Measurements from ENCODE around the gene HOMER2. TPM values are rescaled to one million over a fixed set of nuclear protein-coding genes. Genes with fewer than 3 reads are reported as not detected.
A peak's percentile ranks its signal among the peaks of the same experiment; 100 is the strongest.

The HOMER2 gene
- total and polyA plus RNA-seq, 2 of the 13 experiments (the other 11 are each of a cell fraction or from before 2014, with no cell fraction given): 12.9 to 14.1 TPM

DNA sequence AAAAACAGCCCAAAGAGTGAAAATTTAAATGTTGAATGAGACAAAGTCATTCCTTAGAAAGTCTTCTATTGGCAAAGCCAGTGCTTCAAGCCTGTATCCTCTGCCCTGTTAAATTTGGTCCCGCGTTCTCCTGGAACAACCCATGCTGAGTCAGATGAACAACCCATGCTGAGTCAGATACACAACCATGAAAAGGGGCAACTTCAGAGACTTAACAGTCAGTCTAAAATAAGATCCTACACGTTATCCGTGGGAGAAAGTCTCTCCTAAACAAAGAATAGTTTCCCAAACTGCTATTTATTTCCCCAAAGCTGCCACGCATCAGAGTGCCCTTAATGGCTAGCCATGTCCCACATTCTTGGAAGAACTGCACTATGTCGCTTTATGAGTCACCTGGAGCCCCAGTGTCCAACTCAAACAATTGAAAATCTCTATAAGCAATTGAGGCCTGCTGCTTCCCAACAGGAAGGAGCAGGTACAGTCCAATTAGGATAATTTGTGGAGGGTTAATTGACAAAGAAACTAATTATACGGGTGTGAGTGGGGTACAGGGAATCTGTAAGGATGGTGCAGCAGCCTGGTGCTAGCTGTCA is 77.0 kb downstream of the HOMER2 start:
- CTCF ChIA-PET (ENCODE audit: low intra/inter-chr PET ratio, low total read pairs): no interaction called here
- 71% methylated on average over 7 of the region's 7 CpGs for WGBS (ENCODE audit: low lambda C conversion rate)
- POLR2A ChIA-PET: no interaction called here

More for the DNA sequence above, 77.0 kb downstream of the HOMER2 start:
- Histone ChIP-seq H3K4me2 (ENCODE audit: low read depth, low read length) (no peak overlapping the region), H3K9me3 (ENCODE audit: low read length) (no peaks in the 10 kb centered on the region), H3K36me3 (replicated peaks in 1 of 2; ENCODE audit: control insufficient read depth in 1 of 2, insufficient read depth in 2 of 2, low read length in 2 of 2) (no peaks in the 10 kb centered on the region), H3K4me3 (replicated peaks in 1 of 3; ENCODE audit: insufficient read depth in 1 of 3, low read depth in 2 of 3, low read length in 3 of 3) (no peak overlapping the region), H3K4me1 (ENCODE audit: insufficient read depth, low read length) (peaks cover 12% of the 10 kb centered on the region; the same call in 1 of the 2 replicates), H3K27me3 (ENCODE audit: control insufficient read depth in 1 of 2, insufficient read depth in 2 of 2, low read length in 2 of 2) (no peaks in the 10 kb centered on the region), H4K20me1 (ENCODE audit: insufficient read depth, low read length) (no peaks in the 10 kb centered on the region), H3K27ac (ENCODE audit: extremely low read length, insufficient read depth, low read length) (no peak overlapping the region), H3K79me2 (ENCODE audit: insufficient read depth, low read length) (no peaks in the 10 kb centered on the region), H2AFZ (ENCODE audit: low read length) (no peak overlapping the region), H3K9ac (ENCODE audit: insufficient read depth, low read depth, low read length) (no peak overlapping the region)
- no TSS peak for BruUV-seq (replicated peaks)
- FAIRE-seq (no peak), ATAC-seq (no peak), DNase-seq (ENCODE audit: low spot score) (no peak)
- TF ChIP-seq ZNF138 (CRISPR knock-in tag; IDR thresholded peaks at IDR 0.05; ENCODE audit: low read depth): no peak
- TF ChIP-seq, protein P1, sequence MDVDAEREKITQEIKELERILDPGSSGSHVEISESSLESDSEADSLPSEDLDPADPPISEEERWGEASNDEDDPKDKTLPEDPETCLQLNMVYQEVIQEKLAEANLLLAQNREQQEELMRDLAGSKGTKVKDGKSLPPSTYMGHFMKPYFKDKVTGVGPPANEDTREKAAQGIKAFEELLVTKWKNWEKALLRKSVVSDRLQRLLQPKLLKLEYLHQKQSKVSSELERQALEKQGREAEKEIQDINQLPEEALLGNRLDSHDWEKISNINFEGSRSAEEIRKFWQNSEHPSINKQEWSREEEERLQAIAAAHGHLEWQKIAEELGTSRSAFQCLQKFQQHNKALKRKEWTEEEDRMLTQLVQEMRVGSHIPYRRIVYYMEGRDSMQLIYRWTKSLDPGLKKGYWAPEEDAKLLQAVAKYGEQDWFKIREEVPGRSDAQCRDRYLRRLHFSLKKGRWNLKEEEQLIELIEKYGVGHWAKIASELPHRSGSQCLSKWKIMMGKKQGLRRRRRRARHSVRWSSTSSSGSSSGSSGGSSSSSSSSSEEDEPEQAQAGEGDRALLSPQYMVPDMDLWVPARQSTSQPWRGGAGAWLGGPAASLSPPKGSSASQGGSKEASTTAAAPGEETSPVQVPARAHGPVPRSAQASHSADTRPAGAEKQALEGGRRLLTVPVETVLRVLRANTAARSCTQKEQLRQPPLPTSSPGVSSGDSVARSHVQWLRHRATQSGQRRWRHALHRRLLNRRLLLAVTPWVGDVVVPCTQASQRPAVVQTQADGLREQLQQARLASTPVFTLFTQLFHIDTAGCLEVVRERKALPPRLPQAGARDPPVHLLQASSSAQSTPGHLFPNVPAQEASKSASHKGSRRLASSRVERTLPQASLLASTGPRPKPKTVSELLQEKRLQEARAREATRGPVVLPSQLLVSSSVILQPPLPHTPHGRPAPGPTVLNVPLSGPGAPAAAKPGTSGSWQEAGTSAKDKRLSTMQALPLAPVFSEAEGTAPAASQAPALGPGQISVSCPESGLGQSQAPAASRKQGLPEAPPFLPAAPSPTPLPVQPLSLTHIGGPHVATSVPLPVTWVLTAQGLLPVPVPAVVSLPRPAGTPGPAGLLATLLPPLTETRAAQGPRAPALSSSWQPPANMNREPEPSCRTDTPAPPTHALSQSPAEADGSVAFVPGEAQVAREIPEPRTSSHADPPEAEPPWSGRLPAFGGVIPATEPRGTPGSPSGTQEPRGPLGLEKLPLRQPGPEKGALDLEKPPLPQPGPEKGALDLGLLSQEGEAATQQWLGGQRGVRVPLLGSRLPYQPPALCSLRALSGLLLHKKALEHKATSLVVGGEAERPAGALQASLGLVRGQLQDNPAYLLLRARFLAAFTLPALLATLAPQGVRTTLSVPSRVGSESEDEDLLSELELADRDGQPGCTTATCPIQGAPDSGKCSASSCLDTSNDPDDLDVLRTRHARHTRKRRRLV (CRISPR knock-in tag; IDR thresholded peaks at IDR 0.05): no peak
- TF ChIP-seq MAFK (conservative IDR thresholded peaks at IDR 0.05 in 1 of 2, IDR thresholded peaks at IDR 0.05 in 1 of 2; ENCODE audit: low read length in 2 of 2): peak in 1 of 2 experiments; percentile 17; a peak in 1 of 4 replicates
- intact Hi-C loops (cut with micrococcal nuclease; ENCODE audit: unreplicated experiment): no loop called here
- in situ Hi-C loops (cut with HindIII; ENCODE audit: extremely low pct_ligation_motif_present, low pct_unique_long_range_greater_than_20kb): no loop called here
